ENCODE data around the gene TST.

TST gene

GRCh38 chr22:37030560-37031281 lies 11.5 kb upstream of the TST start:
- no peak for DNase-seq

- DNase-seq, result no peak
These were observed 9.7 kb upstream of the TST start for GRCh38 chr22:37028692-37029674.

GRCh38 chr22:37027556-37027955 lies 8.3 kb upstream of the TST start:
- no peak for DNase-seq

- DNase-seq, result no peak
These were observed 7.1 kb upstream of the TST start for GRCh38 chr22:37026325-37026724.

GRCh38 chr22:37025500-37026070 lies 6.3 kb upstream of the TST start:
- DNase-seq, result no peak

- no peak for DNase-seq
These were observed 5.3 kb upstream of the TST start for GRCh38 chr22:37024339-37025157.

GRCh38 chr22:37023743-37024338 lies 4.6 kb upstream of the TST start:
- no peak for DNase-seq

GRCh38 chr22:37022483-37023337 lies 3.5 kb upstream of the TST start:
- no peak for DNase-seq

GRCh38 chr22:37021710-37022482 lies 2.6 kb upstream of the TST start:
- DNase-seq, result no peak

- no peak for DNase-seq
These were observed 1.8 kb upstream of the TST start for GRCh38 chr22:37021041-37021440.

- no peak for DNase-seq
These were observed 889 bp upstream of the TST start for GRCh38 chr22:37020192-37020479.

- peak; percentile 82 for DNase-seq
These were observed 385 bp downstream of the TST start for GRCh38 chr22:37018815-37019308.

GRCh38 chr22:37018086-37018814 lies 997 bp downstream of the TST start:
- no peak for DNase-seq

- DNase-seq, result no peak
These were observed 1.9 kb downstream of the TST start for GRCh38 chr22:37017356-37017755.

GRCh38 chr22:37016134-37016910 lies 2.9 kb downstream of the TST start:
- peak; percentile 36 for DNase-seq

GRCh38 chr22:37015587-37015878 lies 3.7 kb downstream of the TST start:
- peak; percentile 5 for DNase-seq

GRCh38 chr22:37014835-37015586 lies 4.2 kb downstream of the TST start:
- peak; percentile 22 for DNase-seq

GRCh38 chr22:37014415-37014806 lies 4.8 kb downstream of the TST start:
- peak; percentile 1 for DNase-seq
